GM21381 (cell line): ENCODE data around the gene DOCK1.

Experiments used
- ATAC-seq: cut with Tn5 transposase; IDR thresholded peaks from one replicate; pipeline ENCODE4 v1.9.1; 2021; ENCODE audit warnings: mild to moderate bottlenecking, moderate library complexity; ENCODE audit not compliant: unreplicated experiment

DOCK1 gene

GRCh38 chr10:127003032-127003685 is 97.9 kb downstream of the DOCK1 start:
- no peak for ATAC-seq

GRCh38 chr10:127006453-127006852 is 101.2 kb downstream of the DOCK1 start:
- no peak for ATAC-seq

- no peak for ATAC-seq
These were observed 104.1 kb downstream of the DOCK1 start for GRCh38 chr10:127009366-127009765.

DNA sequence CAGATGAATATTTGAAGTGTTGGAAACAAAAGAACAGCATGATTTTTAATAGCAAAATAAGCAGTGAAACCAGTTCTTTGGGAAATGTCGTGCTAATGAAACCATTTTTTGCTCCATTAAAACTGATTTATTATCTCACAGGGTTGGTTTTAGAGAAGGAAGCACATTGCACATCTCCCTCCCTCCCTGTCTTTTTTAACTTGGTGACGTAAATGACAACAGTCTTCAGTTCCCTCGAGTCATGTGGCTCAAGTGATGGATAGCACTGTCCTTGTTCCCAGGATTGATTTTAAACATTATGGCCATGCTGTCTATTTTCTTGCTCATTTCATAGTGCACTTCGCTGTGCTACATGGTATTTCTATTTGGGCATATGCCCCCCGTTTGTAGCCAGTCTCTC is 105.9 kb downstream of the DOCK1 start:
- no peak for ATAC-seq

GRCh38 chr10:127012071-127012768 is 107.0 kb downstream of the DOCK1 start:
- ATAC-seq, result no peak

DNA sequence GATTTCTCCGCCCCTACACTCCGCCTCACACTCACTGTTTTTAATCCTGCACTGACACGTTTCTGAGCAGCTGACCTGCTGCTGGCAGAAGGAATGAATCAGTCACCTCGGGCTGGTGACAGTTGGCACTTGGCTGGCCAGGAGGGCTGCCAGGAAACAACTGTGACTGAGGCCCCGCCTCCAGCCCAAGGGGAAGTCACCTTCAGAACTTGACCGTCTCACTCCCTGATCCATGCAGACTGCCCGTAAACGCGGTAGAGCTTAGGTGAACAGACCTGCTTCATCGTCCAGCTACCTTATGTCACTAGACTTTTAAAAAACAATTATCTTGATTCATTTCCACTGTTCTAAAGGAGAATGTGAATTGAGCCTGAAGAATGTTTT is 107.5 kb downstream of the DOCK1 start:
- no peak for ATAC-seq

GRCh38 chr10:127013211-127013656 is 108.0 kb downstream of the DOCK1 start:
- no peak for ATAC-seq

DNA sequence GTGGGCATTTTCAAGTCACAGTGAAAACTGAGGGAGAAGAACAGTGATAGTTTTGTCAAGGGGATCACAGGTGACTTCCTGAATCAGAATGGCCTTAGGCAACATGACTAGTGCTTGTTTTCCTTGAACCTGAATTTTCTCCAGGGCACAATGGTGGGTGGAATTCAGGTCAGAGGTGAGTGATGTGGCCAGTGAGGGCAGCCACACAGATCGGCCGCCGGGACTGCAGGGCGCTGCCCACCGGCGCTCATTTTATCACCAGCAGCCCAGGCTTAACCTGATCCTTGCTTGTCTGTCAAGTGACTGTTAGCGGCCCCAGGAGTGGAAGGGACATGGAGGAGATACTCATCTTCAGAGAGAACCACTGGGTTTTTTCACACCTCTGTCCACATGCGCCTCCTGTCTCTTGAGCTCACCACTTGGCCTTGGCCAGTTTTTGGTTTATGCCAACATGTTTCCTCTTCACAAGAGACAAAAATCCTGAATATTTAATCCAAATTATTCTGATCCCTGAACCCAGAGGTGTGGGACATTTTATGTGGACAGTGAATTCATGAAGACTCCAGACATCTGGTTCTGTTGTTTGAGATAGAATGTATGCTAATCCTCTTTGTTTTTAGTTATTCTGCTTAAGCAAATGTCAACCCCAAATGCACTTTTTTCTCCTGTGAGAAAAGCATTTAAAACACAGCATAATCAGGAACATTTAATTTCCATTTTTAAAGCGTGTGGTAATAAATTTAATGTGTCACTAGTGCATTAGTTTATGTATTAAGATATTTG is 108.7 kb downstream of the DOCK1 start:
- no peak for ATAC-seq

DNA sequence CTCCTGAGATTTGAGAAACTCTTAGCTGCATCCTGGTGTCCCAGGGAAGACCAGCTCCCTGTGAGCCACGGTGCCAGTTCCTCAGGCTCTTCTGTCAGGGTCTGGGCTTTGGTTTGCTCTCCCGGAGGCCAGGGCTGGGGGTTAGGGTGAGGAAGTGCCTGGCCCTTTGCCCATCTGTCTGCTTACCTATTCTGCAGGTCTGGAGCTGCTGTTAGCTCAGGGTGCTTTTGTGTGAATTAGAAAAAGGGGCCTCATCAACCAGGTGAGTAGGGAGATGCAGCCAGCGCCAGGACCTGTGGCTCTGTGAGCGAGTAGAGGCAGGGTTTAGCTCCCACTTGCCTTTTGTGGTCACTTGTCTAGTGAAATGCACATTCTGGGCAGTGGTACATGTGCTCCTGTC is 109.4 kb downstream of the DOCK1 start:
- ATAC-seq, result no peak

- ATAC-seq, result no peak
These were observed 110.1 kb downstream of the DOCK1 start for GRCh38 chr10:127015373-127015772.

DNA sequence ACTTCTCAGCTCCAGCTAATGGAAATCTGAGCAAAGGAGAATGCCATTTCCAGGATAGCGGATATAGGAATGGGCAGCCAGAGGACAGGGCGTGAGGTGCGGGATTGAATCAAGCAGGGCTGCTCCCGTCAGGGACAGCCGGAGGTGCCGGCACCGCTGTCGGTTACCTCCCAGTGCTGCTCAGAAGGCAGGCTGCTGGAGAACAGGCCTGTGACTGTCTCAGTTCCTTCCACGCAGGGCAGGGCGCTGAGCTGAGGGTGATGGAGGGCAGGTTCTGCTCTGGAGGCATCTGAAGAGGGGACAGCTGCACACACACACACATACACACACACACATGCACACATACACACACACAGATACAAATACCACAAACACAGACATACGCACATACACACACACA is 111.1 kb downstream of the DOCK1 start:
- no peak for ATAC-seq

DNA sequence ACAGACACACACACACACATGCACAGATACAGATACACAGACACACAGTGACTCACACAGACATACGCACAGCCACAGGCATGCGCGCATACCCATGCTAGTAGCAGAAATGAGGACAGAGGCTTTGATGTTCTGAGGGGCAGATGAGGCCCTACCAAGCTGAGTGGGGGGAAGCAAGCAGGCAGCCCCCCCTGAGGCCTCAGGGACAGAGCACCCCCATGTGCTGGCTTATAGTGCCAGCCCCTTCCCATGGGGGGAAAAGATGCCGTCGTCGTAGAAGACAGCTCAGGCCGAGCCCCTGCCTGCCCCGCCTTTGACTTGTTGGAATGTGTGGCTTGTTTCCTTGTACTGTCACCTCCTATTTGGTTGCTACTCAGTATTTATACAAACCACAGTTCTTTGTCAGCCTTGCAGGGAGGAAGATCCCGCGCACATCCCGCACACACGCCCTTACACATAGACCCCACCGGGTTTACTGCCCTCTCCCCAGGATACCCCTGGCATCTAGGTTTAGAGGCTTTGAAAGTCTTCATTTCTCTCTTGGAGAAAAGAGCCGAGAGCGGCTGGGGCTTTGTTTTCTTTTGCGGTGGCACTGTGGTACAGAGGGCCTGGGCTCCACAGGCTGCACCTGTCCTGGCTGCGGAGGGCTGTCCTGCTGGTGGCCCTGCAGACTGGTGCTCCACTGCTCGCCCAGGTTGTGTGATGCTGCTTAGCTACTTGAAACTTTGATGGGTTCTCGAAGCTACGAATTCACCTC is 112.5 kb downstream of the DOCK1 start:
- ATAC-seq, result no peak

- ATAC-seq, result no peak
These were observed 113.0 kb downstream of the DOCK1 start for GRCh38 chr10:127018298-127018650.

GRCh38 chr10:127018766-127019165 is 113.5 kb downstream of the DOCK1 start:
- no peak for ATAC-seq

DNA sequence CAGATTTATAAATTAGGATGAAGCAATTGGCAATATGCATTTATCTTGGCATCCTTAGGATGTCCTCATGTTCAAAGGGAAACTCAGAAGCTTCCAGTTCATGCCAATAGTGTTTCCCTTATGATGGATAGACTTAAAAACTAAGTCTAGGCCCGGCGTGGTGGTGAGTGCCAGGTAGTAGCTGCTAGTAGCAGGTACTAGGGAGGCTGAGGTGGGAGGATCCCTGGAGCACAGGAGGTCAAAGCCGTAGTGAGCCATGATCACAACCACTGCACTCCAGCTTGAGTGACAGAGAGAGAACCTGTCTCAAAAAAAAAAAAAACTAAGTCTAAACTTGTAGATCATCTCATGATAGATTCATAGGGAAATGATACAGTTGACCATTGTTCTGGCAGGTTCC is 115.0 kb downstream of the DOCK1 start:
- ATAC-seq, result no peak

DNA sequence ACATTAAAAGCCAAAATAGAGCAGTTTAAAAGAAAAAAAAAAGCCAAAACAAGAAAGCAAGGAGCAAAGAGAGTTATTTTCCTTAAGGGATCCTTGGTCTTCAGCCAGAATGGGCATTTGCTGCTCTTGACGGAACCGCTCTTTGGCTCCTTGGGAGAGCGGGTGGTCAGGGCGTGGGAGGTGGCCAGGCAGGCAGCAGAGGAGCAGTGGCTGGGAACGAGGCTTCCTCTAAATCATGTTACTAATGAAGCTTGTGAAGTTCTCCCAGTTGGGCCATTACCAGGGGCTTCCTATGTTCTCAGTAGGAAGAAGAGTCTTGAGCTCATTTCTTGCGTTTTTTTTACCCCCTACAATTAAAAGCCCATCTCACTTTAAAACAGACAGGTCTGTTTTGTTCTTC is 116.6 kb downstream of the DOCK1 start:
- ATAC-seq, result no peak

- ATAC-seq, result no peak
These were observed 119.6 kb downstream of the DOCK1 start for GRCh38 chr10:127024685-127025435.

- ATAC-seq, result no peak
These were observed 122.6 kb downstream of the DOCK1 start for GRCh38 chr10:127027786-127028185.

- no peak for ATAC-seq
These were observed 123.3 kb downstream of the DOCK1 start for GRCh38 chr10:127028556-127028955.

- no peak for ATAC-seq
These were observed 123.8 kb downstream of the DOCK1 start for GRCh38 chr10:127029061-127029460.
